Measurements from ENCODE around the gene KLHL35.

GRCh38 chr11:75408957-75409219 lies 24.1 kb downstream of the KLHL35 start:
- no peak for TF ChIP-seq CTCF (IDR thresholded peaks at IDR 0.05; ENCODE audit: borderline replicate concordance, extremely low read depth, low read length, poor library complexity, severe bottlenecking)
- no peak for TF ChIP-seq EZH2 (IDR thresholded peaks at IDR 0.05; ENCODE audit: borderline replicate concordance, low read depth, low read length, severe bottlenecking)
